ENCODE measurements around the gene HSPB1.

DNA sequence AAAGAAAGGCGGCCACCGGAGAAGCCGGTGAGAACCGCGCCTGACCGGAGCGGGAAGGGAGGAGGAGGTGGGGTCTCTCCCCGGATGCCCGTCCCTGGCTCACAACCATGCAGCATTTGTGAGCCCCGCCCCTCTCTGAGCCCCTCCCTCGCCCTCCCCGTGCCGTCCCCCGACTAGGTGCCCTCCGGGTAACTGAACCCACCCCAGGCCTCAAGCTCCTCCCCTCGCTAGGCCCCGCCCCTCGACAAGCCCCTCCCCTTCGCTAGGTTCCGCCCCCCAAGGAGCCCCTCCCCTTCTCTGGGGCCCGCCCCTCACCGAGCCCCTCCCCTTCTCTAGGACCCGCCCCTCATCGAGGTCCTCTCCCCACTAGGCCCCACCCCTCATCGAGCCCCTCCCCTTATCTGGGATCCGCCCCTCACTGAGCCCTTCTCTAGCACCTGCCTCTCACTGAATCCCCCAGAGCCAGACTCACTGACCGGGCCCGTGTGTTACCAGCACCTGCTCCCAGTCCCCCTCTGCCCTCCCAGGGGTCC is 42.2 kb upstream of the HSPB1 start:
- TF ChIP-seq TOX (CRISPR knock-in tag; IDR thresholded peaks at IDR 0.05; ENCODE audit: borderline replicate concordance), result no peak
- no peak for TF ChIP-seq RARB (CRISPR knock-in tag; IDR thresholded peaks at IDR 0.05)
- TF ChIP-seq, protein P1, sequence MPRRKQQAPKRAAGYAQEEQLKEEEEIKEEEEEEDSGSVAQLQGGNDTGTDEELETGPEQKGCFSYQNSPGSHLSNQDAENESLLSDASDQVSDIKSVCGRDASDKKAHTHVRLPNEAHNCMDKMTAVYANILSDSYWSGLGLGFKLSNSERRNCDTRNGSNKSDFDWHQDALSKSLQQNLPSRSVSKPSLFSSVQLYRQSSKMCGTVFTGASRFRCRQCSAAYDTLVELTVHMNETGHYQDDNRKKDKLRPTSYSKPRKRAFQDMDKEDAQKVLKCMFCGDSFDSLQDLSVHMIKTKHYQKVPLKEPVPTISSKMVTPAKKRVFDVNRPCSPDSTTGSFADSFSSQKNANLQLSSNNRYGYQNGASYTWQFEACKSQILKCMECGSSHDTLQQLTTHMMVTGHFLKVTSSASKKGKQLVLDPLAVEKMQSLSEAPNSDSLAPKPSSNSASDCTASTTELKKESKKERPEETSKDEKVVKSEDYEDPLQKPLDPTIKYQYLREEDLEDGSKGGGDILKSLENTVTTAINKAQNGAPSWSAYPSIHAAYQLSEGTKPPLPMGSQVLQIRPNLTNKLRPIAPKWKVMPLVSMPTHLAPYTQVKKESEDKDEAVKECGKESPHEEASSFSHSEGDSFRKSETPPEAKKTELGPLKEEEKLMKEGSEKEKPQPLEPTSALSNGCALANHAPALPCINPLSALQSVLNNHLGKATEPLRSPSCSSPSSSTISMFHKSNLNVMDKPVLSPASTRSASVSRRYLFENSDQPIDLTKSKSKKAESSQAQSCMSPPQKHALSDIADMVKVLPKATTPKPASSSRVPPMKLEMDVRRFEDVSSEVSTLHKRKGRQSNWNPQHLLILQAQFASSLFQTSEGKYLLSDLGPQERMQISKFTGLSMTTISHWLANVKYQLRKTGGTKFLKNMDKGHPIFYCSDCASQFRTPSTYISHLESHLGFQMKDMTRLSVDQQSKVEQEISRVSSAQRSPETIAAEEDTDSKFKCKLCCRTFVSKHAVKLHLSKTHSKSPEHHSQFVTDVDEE (CRISPR knock-in tag; IDR thresholded peaks at IDR 0.05), result no peak
- TF ChIP-seq ARNTL (CRISPR knock-in tag; IDR thresholded peaks at IDR 0.05; ENCODE audit: borderline replicate concordance, low read depth), result no peak
- TF ChIP-seq ZC3H10 (CRISPR knock-in tag; IDR thresholded peaks at IDR 0.05), result no peak
- TF ChIP-seq, protein P2, sequence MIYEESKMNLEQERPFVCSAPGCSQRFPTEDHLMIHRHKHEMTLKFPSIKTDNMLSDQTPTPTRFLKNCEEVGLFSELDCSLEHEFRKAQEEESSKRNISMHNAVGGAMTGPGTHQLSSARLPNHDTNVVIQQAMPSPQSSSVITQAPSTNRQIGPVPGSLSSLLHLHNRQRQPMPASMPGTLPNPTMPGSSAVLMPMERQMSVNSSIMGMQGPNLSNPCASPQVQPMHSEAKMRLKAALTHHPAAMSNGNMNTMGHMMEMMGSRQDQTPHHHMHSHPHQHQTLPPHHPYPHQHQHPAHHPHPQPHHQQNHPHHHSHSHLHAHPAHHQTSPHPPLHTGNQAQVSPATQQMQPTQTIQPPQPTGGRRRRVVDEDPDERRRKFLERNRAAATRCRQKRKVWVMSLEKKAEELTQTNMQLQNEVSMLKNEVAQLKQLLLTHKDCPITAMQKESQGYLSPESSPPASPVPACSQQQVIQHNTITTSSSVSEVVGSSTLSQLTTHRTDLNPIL (CRISPR knock-in tag; IDR thresholded peaks at IDR 0.05; ENCODE audit: low read depth), result no peak
- TF ChIP-seq, protein P3, sequence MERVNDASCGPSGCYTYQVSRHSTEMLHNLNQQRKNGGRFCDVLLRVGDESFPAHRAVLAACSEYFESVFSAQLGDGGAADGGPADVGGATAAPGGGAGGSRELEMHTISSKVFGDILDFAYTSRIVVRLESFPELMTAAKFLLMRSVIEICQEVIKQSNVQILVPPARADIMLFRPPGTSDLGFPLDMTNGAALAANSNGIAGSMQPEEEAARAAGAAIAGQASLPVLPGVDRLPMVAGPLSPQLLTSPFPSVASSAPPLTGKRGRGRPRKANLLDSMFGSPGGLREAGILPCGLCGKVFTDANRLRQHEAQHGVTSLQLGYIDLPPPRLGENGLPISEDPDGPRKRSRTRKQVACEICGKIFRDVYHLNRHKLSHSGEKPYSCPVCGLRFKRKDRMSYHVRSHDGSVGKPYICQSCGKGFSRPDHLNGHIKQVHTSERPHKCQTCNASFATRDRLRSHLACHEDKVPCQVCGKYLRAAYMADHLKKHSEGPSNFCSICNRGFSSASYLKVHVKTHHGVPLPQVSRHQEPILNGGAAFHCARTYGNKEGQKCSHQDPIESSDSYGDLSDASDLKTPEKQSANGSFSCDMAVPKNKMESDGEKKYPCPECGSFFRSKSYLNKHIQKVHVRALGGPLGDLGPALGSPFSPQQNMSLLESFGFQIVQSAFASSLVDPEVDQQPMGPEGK (CRISPR knock-in tag; IDR thresholded peaks at IDR 0.05; ENCODE audit: borderline replicate concordance), result no peak
- TF ChIP-seq ZFP30 (CRISPR knock-in tag; IDR thresholded peaks at IDR 0.05), result no peak
- no peak for TF ChIP-seq SNAI2 (CRISPR knock-in tag; IDR thresholded peaks at IDR 0.05)
- TF ChIP-seq, protein P4, sequence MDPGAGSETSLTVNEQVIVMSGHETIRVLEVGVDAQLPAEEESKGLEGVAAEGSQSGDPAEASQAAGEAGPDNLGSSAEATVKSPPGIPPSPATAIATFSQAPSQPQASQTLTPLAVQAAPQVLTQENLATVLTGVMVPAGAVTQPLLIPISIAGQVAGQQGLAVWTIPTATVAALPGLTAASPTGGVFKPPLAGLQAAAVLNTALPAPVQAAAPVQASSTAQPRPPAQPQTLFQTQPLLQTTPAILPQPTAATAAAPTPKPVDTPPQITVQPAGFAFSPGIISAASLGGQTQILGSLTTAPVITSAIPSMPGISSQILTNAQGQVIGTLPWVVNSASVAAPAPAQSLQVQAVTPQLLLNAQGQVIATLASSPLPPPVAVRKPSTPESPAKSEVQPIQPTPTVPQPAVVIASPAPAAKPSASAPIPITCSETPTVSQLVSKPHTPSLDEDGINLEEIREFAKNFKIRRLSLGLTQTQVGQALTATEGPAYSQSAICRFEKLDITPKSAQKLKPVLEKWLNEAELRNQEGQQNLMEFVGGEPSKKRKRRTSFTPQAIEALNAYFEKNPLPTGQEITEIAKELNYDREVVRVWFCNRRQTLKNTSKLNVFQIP (CRISPR knock-in tag; IDR thresholded peaks at IDR 0.05; ENCODE audit: borderline replicate concordance, low read depth), result no peak
- no peak for TF ChIP-seq ESRRG (CRISPR knock-in tag; IDR thresholded peaks at IDR 0.05)
